ENCODE data around the gene PRG3. TPM values are rescaled to one million over a fixed set of nuclear protein-coding genes. Genes with fewer than 3 reads are reported as not detected.

PRG3 gene
- total and polyA plus RNA-seq, 2 of the 13 experiments (the other 11 are each of a cell fraction or from before 2014, with no cell fraction given) = not detected

- no peak for TF ChIP-seq ZNF512 (CRISPR knock-in tag; IDR thresholded peaks at IDR 0.05)
- no peak for TF ChIP-seq TFE3 (CRISPR knock-in tag; IDR thresholded peaks at IDR 0.05)
- no peak for TF ChIP-seq AHDC1 (CRISPR knock-in tag; IDR thresholded peaks at IDR 0.05; ENCODE audit: borderline replicate concordance)
- no peak for TF ChIP-seq ZNF136 (CRISPR knock-in tag; IDR thresholded peaks at IDR 0.05; ENCODE audit: low read depth)
- 0 out of 2 replicates have a peak, but pooled peaks have one; percentile 32 for TF ChIP-seq ZC3H13 (CRISPR knock-in tag; IDR thresholded peaks at IDR 0.05)
- TF ChIP-seq PCBP2 (optimal IDR thresholded peaks at IDR 0.05; ENCODE audit: low read depth, low read length, poor library complexity, severe bottlenecking) = no peak
- TF ChIP-seq MEIS1 (CRISPR knock-in tag; IDR thresholded peaks at IDR 0.05; ENCODE audit: borderline replicate concordance) = no peak
- no peak for TF ChIP-seq ZNF326 (CRISPR knock-in tag; IDR thresholded peaks at IDR 0.05; ENCODE audit: borderline replicate concordance)
- TF ChIP-seq NKX3-1 (CRISPR knock-in tag; IDR thresholded peaks at IDR 0.05) = no peak
- no peak for TF ChIP-seq CHD4 (IDR thresholded peaks at IDR 0.05; ENCODE audit: borderline replicate concordance, low read length)
- peak; percentile 53 for TF ChIP-seq FOSL2 (CRISPR knock-in tag; IDR thresholded peaks at IDR 0.05)
- peak; percentile 54 for TF ChIP-seq ZNF883 (CRISPR knock-in tag; IDR thresholded peaks at IDR 0.05; ENCODE audit: not compliant biosample characterization)
- TF ChIP-seq TP53 (CRISPR knock-in tag; conservative IDR thresholded peaks at IDR 0.05) = no peak
- TF ChIP-seq FIP1L1 (IDR thresholded peaks at IDR 0.05; ENCODE audit: borderline replicate concordance, insufficient read depth, low read depth, low read length) = no peak
- TF ChIP-seq BCL3 (CRISPR knock-in tag; IDR thresholded peaks at IDR 0.05) = no peak
- peak; percentile 67; the same call in 1 of the 2 replicates for TF ChIP-seq MED1 (CRISPR knock-in tag; IDR thresholded peaks at IDR 0.05)
- TF ChIP-seq HINFP (CRISPR knock-in tag; IDR thresholded peaks at IDR 0.05; ENCODE audit: low read depth) = no peak
Measured at GRCh38 chr11:57335343-57336110, 45.4 kb downstream of the PRG3 start, which contains the start of gene SSRP1 (continued).

Data from HepG2 (cell line).